ENCODE measurements around the gene ACSL5. TPM values are rescaled to one million over a fixed set of nuclear protein-coding genes. Genes with fewer than 3 reads are reported as not detected.

ACSL5 gene
- total RNA-seq, 1 experiment from 2014 or later, result not detected

DNA sequence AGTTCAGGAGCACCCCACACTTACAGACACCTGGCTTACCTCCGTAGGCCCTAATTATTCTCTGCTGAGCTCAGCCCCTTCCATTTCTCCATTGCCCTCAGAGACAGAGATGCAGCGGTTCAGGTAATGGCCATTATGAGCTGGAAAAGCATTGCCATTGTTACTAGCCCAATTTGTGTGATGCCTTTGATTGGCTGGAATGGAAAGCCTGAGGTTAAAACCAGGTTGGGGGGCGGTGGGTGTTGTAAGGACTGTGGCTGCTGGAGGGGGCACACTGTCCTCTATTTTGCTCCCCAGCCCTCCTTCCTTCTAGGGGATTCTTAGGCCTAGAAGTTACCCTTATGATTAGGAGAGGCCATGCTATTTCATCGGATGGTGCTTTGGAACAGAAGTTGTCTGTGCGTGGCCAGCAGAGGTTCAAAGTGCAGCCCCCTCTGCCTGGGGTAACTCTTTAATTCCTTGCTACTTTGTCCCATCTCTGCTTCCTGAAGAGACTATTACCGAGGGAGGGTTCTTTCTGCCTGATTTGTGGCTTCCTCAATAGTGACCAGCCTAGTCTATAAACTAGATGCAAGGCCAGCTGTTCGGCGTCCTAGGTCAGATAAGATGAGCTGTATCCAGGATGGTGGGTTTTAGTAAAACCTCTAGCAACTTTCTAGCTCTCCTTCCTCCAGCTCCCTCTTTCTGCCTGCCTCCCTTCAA lies 14.2 kb upstream of the ACSL5 start:
- Histone ChIP-seq H3T11ph (ENCODE audit: low read length) (no peak overlapping the region), H2AK5ac (ENCODE audit: insufficient read length, low read length) (no peak overlapping the region), H3K14ac (ENCODE audit: insufficient read depth, low read length) (no peak overlapping the region), H2AFZ (ENCODE audit: low read length) (no peak overlapping the region), H2BK120ac (ENCODE audit: low read depth, low read length, poor library complexity, severe bottlenecking) (no peak overlapping the region), H4K5ac (ENCODE audit: insufficient read length, low read depth, low read length) (no peak overlapping the region), H2BK5ac (ENCODE audit: insufficient read length, low read length) (no peak overlapping the region), H2BK12ac (ENCODE audit: insufficient read length, low read depth, low read length) (no peak overlapping the region), H3K4ac (ENCODE audit: low read depth, low read length) (no peak overlapping the region), H2BK15ac (ENCODE audit: low read depth, low read length) (no peak overlapping the region), H2BK20ac (ENCODE audit: low read depth, low read length, poor library complexity, severe bottlenecking) (no peak overlapping the region), H3K79me1 (ENCODE audit: insufficient read depth, low read depth, low read length, poor library complexity, severe bottlenecking) (no peaks in the 10 kb centered on the region), H3K56ac (ENCODE audit: insufficient read length, low read depth, low read length) (no peak overlapping the region), H3K79me2 (ENCODE audit: insufficient read depth, low read length) (no peaks in the 10 kb centered on the region), H3K9me3 (ENCODE audit: control insufficient read depth, low read depth, low read length) (no peaks in the 10 kb centered on the region), H4K20me1 (ENCODE audit: control insufficient read depth, insufficient read depth, insufficient read length) (no peaks in the 10 kb centered on the region), H3K4me1 (ENCODE audit: insufficient read depth, low read length) (no peaks in the 10 kb centered on the region), H3K23me2 (ENCODE audit: insufficient read length, low read depth, low read length, poor library complexity, severe bottlenecking) (no peaks in the 10 kb centered on the region), H4K8ac (replicated peaks; ENCODE audit: insufficient read length, low read depth, low read length) (no peak overlapping the region), H3K23ac (ENCODE audit: insufficient read length, low read depth, low read length) (no peak overlapping the region), H3K27ac (ENCODE audit: insufficient read length, low read depth, low read length) (no peak overlapping the region), H3K27me3 (ENCODE audit: insufficient read depth, low read length) (0 out of 2 replicates have a peak, but pooled peaks cover 2% of the 10 kb centered on the region), H4K91ac (ENCODE audit: insufficient read length, low read depth, low read length) (no peak overlapping the region), H3K18ac (ENCODE audit: insufficient read length, low read depth, low read length) (no peak overlapping the region), H3K4me2 (ENCODE audit: insufficient read depth, insufficient read length, low read length) (no peak overlapping the region), H3K9ac (ENCODE audit: extremely low read depth, insufficient read length, low read length) (no peak overlapping the region)
- WGBS (ENCODE audit: extremely low coverage, insufficient read length, low lambda C conversion rate), result no CpG with 5 or more reads among the region's 8 CpGs
- no peak overlapping the region for H3K4me3 Mint-ChIP-seq
- H3K9me3 Mint-ChIP-seq, result no peaks in the 10 kb centered on the region
- H3K27ac Mint-ChIP-seq, result no peak overlapping the region
- no peak for DNase-seq
- no peaks in the 10 kb centered on the region for H3K36me3 Mint-ChIP-seq (ENCODE audit: insufficient read depth in 1 of 3, low read depth in 3 of 3)
- H3K4me1 Mint-ChIP-seq, result peaks cover 0 to 11% of the 10 kb centered on the region in 2 experiments; a peak in 2 of 4 replicates
- H3K27me3 Mint-ChIP-seq (ENCODE audit: low read depth), result peaks cover 27% of the 10 kb centered on the region
- TF ChIP-seq, protein P1, sequence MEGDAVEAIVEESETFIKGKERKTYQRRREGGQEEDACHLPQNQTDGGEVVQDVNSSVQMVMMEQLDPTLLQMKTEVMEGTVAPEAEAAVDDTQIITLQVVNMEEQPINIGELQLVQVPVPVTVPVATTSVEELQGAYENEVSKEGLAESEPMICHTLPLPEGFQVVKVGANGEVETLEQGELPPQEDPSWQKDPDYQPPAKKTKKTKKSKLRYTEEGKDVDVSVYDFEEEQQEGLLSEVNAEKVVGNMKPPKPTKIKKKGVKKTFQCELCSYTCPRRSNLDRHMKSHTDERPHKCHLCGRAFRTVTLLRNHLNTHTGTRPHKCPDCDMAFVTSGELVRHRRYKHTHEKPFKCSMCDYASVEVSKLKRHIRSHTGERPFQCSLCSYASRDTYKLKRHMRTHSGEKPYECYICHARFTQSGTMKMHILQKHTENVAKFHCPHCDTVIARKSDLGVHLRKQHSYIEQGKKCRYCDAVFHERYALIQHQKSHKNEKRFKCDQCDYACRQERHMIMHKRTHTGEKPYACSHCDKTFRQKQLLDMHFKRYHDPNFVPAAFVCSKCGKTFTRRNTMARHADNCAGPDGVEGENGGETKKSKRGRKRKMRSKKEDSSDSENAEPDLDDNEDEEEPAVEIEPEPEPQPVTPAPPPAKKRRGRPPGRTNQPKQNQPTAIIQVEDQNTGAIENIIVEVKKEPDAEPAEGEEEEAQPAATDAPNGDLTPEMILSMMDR (conservative IDR thresholded peaks at IDR 0.05), result no peak

All from H9 (cell line).